Caco-2 (cell line): ENCODE measurements around the gene KLHL8. TPM values are rescaled to one million over a fixed set of nuclear protein-coding genes. Genes with fewer than 3 reads are reported as not detected.

Source experiments
- BruUV-seq: library from RNA; stranded (reverse); fragments of 400-500 nt; replicated peaks from 2 replicates; lab custom pipeline; 2021; lab: Mats Ljungman, UMichigan
- CTCF ChIA-PET: fragments of 300-600 bp; sonication (Branson Sonifier 250); formaldehyde crosslinking; loops from one replicate; lab custom pipeline; 2022; ENCODE audit warnings: antibody characterized with exemption; lab: Charles Lee
- POLR2A ChIA-PET: fragments of 300-600 bp; sonication (Branson Sonifier 250); formaldehyde crosslinking; loops from one replicate; lab custom pipeline; 2022; ENCODE audit warnings: antibody characterized with exemption; lab: Charles Lee
- DNase-seq, 2 experiments: peaks; one replicate each; pipeline versions ENCODE4 v3.0.0 to v3.0.0-alpha.2; 2020 to 2022
- H3K27me3 ChIP-seq: replicated peaks from 2 replicates; pipeline ENCODE4 v1.6.0; 2011; ENCODE audit warnings: low read length; ENCODE audit not compliant: control insufficient read depth, insufficient read depth
- H3K36me3 ChIP-seq: 2 replicates; pipeline ENCODE4 v1.5.1; 2011; ENCODE audit warnings: low read length; ENCODE audit not compliant: control insufficient read depth, insufficient read depth
- H3K4me1 ChIP-seq: fragments of 250-450 bp; sonication (Bioruptor Pico); 2 replicates; pipeline ENCODE4 v1.5.1; 2020; ENCODE audit warnings: mild to moderate bottlenecking
- H3K4me3 ChIP-seq: 2 replicates; pipeline ENCODE4 v1.5.1; 2011; ENCODE audit warnings: low read depth, mild to moderate bottlenecking, control low read depth, low read length
- H3K9me3 ChIP-seq: fragments of 250-450 bp; sonication (Bioruptor Pico); 2 replicates; pipeline ENCODE4 v1.5.1; 2020; ENCODE audit warnings: mild to moderate bottlenecking, moderate library complexity
- H3K27ac Mint-ChIP-seq: one replicate; pipeline ENCODE4 v1.8.0; 2022; ENCODE audit warnings: mixed read lengths; ENCODE audit not compliant: unreplicated experiment
- H3K27me3 Mint-ChIP-seq: one replicate; pipeline ENCODE4 v1.8.0; 2022; ENCODE audit warnings: mixed read lengths; ENCODE audit not compliant: insufficient read depth, unreplicated experiment
- H3K36me3 Mint-ChIP-seq: one replicate; pipeline ENCODE4 v1.8.0; 2022; ENCODE audit warnings: mild to moderate bottlenecking, mixed read lengths; ENCODE audit not compliant: insufficient read depth, unreplicated experiment
- H3K4me1 Mint-ChIP-seq: one replicate; pipeline ENCODE4 v1.8.0; 2022; ENCODE audit warnings: low read depth, mixed read lengths; ENCODE audit not compliant: unreplicated experiment
- H3K4me3 Mint-ChIP-seq: one replicate; pipeline ENCODE4 v1.8.0; 2022; ENCODE audit warnings: mild to moderate bottlenecking, moderate library complexity, mixed read lengths; ENCODE audit not compliant: unreplicated experiment
- H3K9me3 Mint-ChIP-seq: one replicate; pipeline ENCODE4 v1.8.0; 2022; ENCODE audit warnings: mixed read lengths; ENCODE audit not compliant: unreplicated experiment
- CTCF ChIP-seq, 2 experiments: fragments of 200-600 bp in 1 of 2; IDR thresholded peaks; 1 replicate in 1 of 2; 2 replicates in 1 of 2; pipeline versions ENCODE4 v1.5.1 to v1.8.0; 2011 to 2022; ENCODE audit warnings: antibody characterized with exemption in 1 of 2, control low read depth in 1 of 2, inconsistent platforms in 1 of 2, low read depth in 1 of 2, low read length in 1 of 2, mild to moderate bottlenecking in 1 of 2, moderate library complexity in 1 of 2; ENCODE audit not compliant: insufficient read depth in 1 of 2, severe bottlenecking in 1 of 2, unreplicated experiment in 1 of 2
- intact Hi-C: fragments of 100-400 bp; cut with micrococcal nuclease; formaldehyde crosslinking; loops from one replicate; pipeline ENCODE4 v1.10.0; 2022; ENCODE audit not compliant: unreplicated experiment
- total RNA-seq: library from RNA; stranded (reverse); gene quantifications from 2 replicates; pipeline ENCODE4 v1.2.3, GENCODE V29; 2022

The KLHL8 gene
- total RNA-seq, 1 experiment from 2014 or later = 27.7 TPM

DNA sequence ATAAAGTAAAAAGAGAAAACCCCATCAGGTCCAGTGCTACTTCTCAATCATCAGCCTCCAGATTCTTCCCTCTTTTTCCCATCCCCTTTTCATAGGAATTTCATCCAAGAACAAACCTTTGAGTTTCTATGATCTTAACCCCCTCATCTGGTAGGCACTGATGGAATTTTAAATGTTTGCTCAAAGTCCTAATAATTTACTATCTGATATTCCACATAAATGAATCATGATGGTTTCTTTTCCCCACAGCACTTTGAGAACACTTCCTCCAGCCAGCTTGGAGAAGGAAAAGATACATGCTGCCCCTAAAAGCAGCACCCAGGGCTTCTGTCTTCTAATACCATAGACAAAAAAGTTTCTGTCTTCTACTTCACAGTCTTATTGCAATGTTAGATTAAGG, 19.4 kb upstream of the KLHL8 start:
- Mint-ChIP-seq H3K4me3 (no peak overlapping the region), H3K36me3 (no peaks in the 10 kb centered on the region), H3K27ac (no peak overlapping the region), H3K4me1 (peaks cover 13% of the 10 kb centered on the region), H3K9me3 (peaks cover 33% of the 10 kb centered on the region), H3K27me3 (no peaks in the 10 kb centered on the region)
- no TSS peak for BruUV-seq
- DNase-seq = no peak
- POLR2A ChIA-PET = no interaction called here
- H3K36me3 ChIP-seq = no peaks in the 10 kb centered on the region
- CTCF ChIA-PET = no interaction called here
- no peak overlapping the region for H3K4me3 ChIP-seq
- H3K4me1 ChIP-seq = 0 out of 2 replicates have a peak, but pooled peaks cover 10% of the 10 kb centered on the region
- no peak for TF ChIP-seq CTCF (IDR thresholded peaks at IDR 0.05; ENCODE audit: insufficient read depth in 1 of 2, low read depth in 1 of 2, low read length in 1 of 2, severe bottlenecking in 1 of 2, unreplicated experiment in 1 of 2)
- H3K9me3 ChIP-seq = peaks cover 20% of the 10 kb centered on the region
- H3K27me3 ChIP-seq = no peaks in the 10 kb centered on the region
- intact Hi-C loops = loop anchor here (10.0 kb wide), 1 partner anchor 745 kb away; no protein-coding TSS in a partner anchor

GRCh38 chr4:87239194-87239593, 18.8 kb upstream of the KLHL8 start:
- Mint-ChIP-seq H3K4me1 (peaks cover 16% of the 10 kb centered on the region), H3K27me3 (no peaks in the 10 kb centered on the region), H3K9me3 (peaks cover 26% of the 10 kb centered on the region), H3K4me3 (no peak overlapping the region), H3K36me3 (no peaks in the 10 kb centered on the region), H3K27ac (no peak overlapping the region)
- ChIA-PET POLR2A (no interaction called here), CTCF (no interaction called here)
- no peak for TF ChIP-seq CTCF (IDR thresholded peaks at IDR 0.05; ENCODE audit: insufficient read depth in 1 of 2, low read depth in 1 of 2, low read length in 1 of 2, severe bottlenecking in 1 of 2, unreplicated experiment in 1 of 2)
- H3K4me1 ChIP-seq = 0 out of 2 replicates have a peak, but pooled peaks cover 10% of the 10 kb centered on the region
- DNase-seq = no peak
- intact Hi-C loops = loop anchor here (10.0 kb wide), 1 partner anchor 744 kb away; no protein-coding TSS in a partner anchor
- H3K4me3 ChIP-seq = no peak overlapping the region
- peaks cover 18% of the 10 kb centered on the region for H3K9me3 ChIP-seq
- H3K27me3 ChIP-seq = no peaks in the 10 kb centered on the region
- H3K36me3 ChIP-seq = no peaks in the 10 kb centered on the region
- BruUV-seq = no TSS peak

DNA sequence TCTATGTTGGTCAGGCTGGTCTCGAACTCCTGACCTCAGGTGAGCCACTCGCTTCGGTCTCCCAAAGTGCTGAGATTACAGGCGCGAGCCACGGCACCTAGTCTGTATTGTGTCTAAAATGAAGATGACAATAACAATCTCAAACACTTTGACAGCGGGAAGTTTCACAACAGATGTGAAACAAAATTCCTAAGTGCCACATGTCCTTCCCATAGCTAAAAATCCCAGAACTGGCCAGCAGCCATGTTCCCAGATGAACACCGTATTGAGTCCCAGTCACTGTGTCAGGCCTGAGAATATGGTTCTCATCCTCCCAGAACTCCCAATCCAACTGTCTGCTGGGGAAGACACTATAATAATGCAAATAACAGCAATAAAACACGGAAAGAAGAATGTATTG, 16.4 kb upstream of the KLHL8 start:
- H3K9me3 Mint-ChIP-seq = peaks cover 3% of the 10 kb centered on the region
- Histone ChIP-seq H3K9me3 (no peaks in the 10 kb centered on the region), H3K4me1 (0 out of 2 replicates have a peak, but pooled peaks cover 10% of the 10 kb centered on the region), H3K4me3 (no peak overlapping the region), H3K27me3 (no peaks in the 10 kb centered on the region), H3K36me3 (no peaks in the 10 kb centered on the region)
- intact Hi-C loops = loop anchor here (2.0 to 10.0 kb wide), 2 partner anchors 48 to 742 kb away; no protein-coding TSS in a partner anchor
- CTCF ChIA-PET = interaction anchor here (0.9 kb wide), 2 partner anchors 17 to 87 kb away, joined by 3 to 5 read pairs; no protein-coding TSS in a partner anchor
- peaks cover 16% of the 10 kb centered on the region for H3K4me1 Mint-ChIP-seq
- no peaks in the 10 kb centered on the region for H3K36me3 Mint-ChIP-seq
- no peak for TF ChIP-seq CTCF (IDR thresholded peaks at IDR 0.05; ENCODE audit: insufficient read depth in 1 of 2, low read depth in 1 of 2, low read length in 1 of 2, severe bottlenecking in 1 of 2, unreplicated experiment in 1 of 2)
- no peak overlapping the region for H3K27ac Mint-ChIP-seq
- H3K27me3 Mint-ChIP-seq = no peaks in the 10 kb centered on the region
- no peak overlapping the region for H3K4me3 Mint-ChIP-seq
- no peak for DNase-seq
- POLR2A ChIA-PET = no interaction called here
- no TSS peak for BruUV-seq
